ENCODE measurements around the gene PDZD8.
"Not testable (repeated sequence)": the region's sequence is repeated elsewhere in the genome, so short reads cannot be mapped to it uniquely, and the experiment has no call there.

PDZD8 gene

GRCh38 chr10:117254774-117255735, 120.2 kb downstream of the PDZD8 start:
- DNase-seq (ENCODE audit: low spot score): no peak

- DNase-seq (ENCODE audit: low spot score): no peak
Measured at GRCh38 chr10:117254338-117254737, 120.9 kb downstream of the PDZD8 start.

- no peak for DNase-seq (ENCODE audit: low spot score)
Measured at GRCh38 chr10:117253908-117254307, 121.3 kb downstream of the PDZD8 start.

- no peak for DNase-seq (ENCODE audit: low spot score)
Measured at GRCh38 chr10:117250411-117250810, 124.8 kb downstream of the PDZD8 start.

- no peak for DNase-seq (ENCODE audit: low spot score)
Measured at GRCh38 chr10:117249493-117250093, 125.6 kb downstream of the PDZD8 start.

GRCh38 chr10:117248750-117249465, 126.3 kb downstream of the PDZD8 start:
- no peak for DNase-seq (ENCODE audit: low spot score)

- DNase-seq (ENCODE audit: low spot score): no peak
Measured at GRCh38 chr10:117246997-117247671, 128.1 kb downstream of the PDZD8 start.

GRCh38 chr10:117242463-117242832, 132.8 kb downstream of the PDZD8 start:
- DNase-seq (ENCODE audit: low spot score): no peak

- no peak for DNase-seq (ENCODE audit: low spot score)
Measured at GRCh38 chr10:117241541-117242462, 133.4 kb downstream of the PDZD8 start.

- no peak for DNase-seq (ENCODE audit: low spot score)
Measured at GRCh38 chr10:117240621-117241529, 134.4 kb downstream of the PDZD8 start, which contains the start of gene SLC18A2. Gene SLC18A2, plus strand, starts transcription at chr10:117241114. Its CDS starts 580 bp downstream, at chr10:117241694.

- no peak for DNase-seq (ENCODE audit: low spot score)
Measured at GRCh38 chr10:117239721-117240620, 135.3 kb downstream of the PDZD8 start.

GRCh38 chr10:117239051-117239450, 136.2 kb downstream of the PDZD8 start:
- DNase-seq (ENCODE audit: low spot score): no peak

- DNase-seq (ENCODE audit: low spot score): no peak
Measured at GRCh38 chr10:117237401-117237991, 137.7 kb downstream of the PDZD8 start.

- DNase-seq (ENCODE audit: low spot score): not testable (repeated sequence)
Measured at GRCh38 chr10:117230107-117230506, 145.1 kb downstream of the PDZD8 start.

GRCh38 chr10:117228210-117228609, 147.0 kb downstream of the PDZD8 start:
- no peak for DNase-seq (ENCODE audit: low spot score)

Data from kidney capillary endothelial cell (primary cell).